ENCODE results near the gene GLDN. TPM values are rescaled to one million over a fixed set of nuclear protein-coding genes. Genes with fewer than 3 reads are reported as not detected.

The GLDN gene
- total and polyA plus RNA-seq, 2 of the 4 experiments (the other 2 are of a cell fraction), result under 0.01 TPM; not detected in 1

GRCh38 chr15:51348688-51349087 is 7.2 kb downstream of the GLDN start:
- ChIA-PET CTCF (no interaction called here), POLR2A (ENCODE audit: unreplicated experiment) (no interaction called here)
- H4K91ac ChIP-seq (ENCODE audit: insufficient read depth, low read depth, low read length), result no peak overlapping the region
- no CpG with 5 or more reads among the region's 5 CpGs for WGBS, 2 experiments (ENCODE audit: extremely low coverage in 2 of 2, insufficient read length in 1 of 2)
- H3K14ac ChIP-seq (replicated peaks; ENCODE audit: low read depth, low read length), result no peak overlapping the region
- no peaks in the 10 kb centered on the region for H3K36me3 ChIP-seq (ENCODE audit: control insufficient read depth, insufficient read depth, low read length)
- no peaks in the 10 kb centered on the region for H4K20me1 ChIP-seq (ENCODE audit: insufficient read depth, low read length)
- H3K9me3 ChIP-seq (ENCODE audit: control insufficient read depth, insufficient read depth, low read length), result no peaks in the 10 kb centered on the region
- H2BK20ac ChIP-seq (ENCODE audit: low read depth, low read length), result no peak overlapping the region
- no peak overlapping the region for H3K4ac ChIP-seq (ENCODE audit: low read depth, low read length)
- no peak overlapping the region for H3K4me2 ChIP-seq (ENCODE audit: low read depth, low read length)
- in situ Hi-C loops (cut with MboI; ENCODE audit: low sequenced_read_pairs) (no loop called here), intact Hi-C loops (cut with micrococcal nuclease) (no loop called here), dilution Hi-C loops (cut with HindIII; ENCODE audit: low sequenced_read_pairs, unreplicated experiment) (no loop called here)
- TF ChIP-seq ELK1 (IDR thresholded peaks at IDR 0.05; ENCODE audit: borderline replicate concordance, low read depth, low read length) (no peak), USF2 (IDR thresholded peaks at IDR 0.05; ENCODE audit: low read depth, low read length) (no peak), FOS (IDR thresholded peaks at IDR 0.05; ENCODE audit: low read depth, low read length) (no peak), CEBPB (IDR thresholded peaks at IDR 0.05; ENCODE audit: low read depth, low read length) (no peak), MXI1 (IDR thresholded peaks at IDR 0.05; ENCODE audit: borderline replicate concordance, low read depth, low read length) (no peak), RAD21 (IDR thresholded peaks at IDR 0.05; ENCODE audit: low read length) (no peak), NFE2L2 (IDR thresholded peaks at IDR 0.05; ENCODE audit: low read depth, low read length) (no peak), MAZ (IDR thresholded peaks at IDR 0.05; ENCODE audit: borderline replicate concordance, low read depth, low read length) (no peak), BHLHE40 (IDR thresholded peaks at IDR 0.05; ENCODE audit: low read depth, low read length) (no peak), RFX5 (IDR thresholded peaks at IDR 0.05; ENCODE audit: low read depth, low read length) (no peak), RCOR1 (IDR thresholded peaks at IDR 0.05; ENCODE audit: insufficient replicate concordance, low read length) (no peak)
- H3K27ac ChIP-seq (ENCODE audit: insufficient read depth, low read length), result no peak overlapping the region
- H3K27me3 ChIP-seq (ENCODE audit: control insufficient read depth, insufficient read depth, low read length), result peaks cover 35% of the 10 kb centered on the region
- H3K18ac ChIP-seq (ENCODE audit: low read depth, low read length), result no peak overlapping the region
- no TSS peak for BruUV-seq (replicated peaks)
- H2BK120ac ChIP-seq (ENCODE audit: low read depth, low read length), result no peak overlapping the region
- no peak overlapping the region for H3K4me3 ChIP-seq (ENCODE audit: insufficient read depth, low read depth, low read length)
- ATAC-seq (ENCODE audit: low read depth), result no peak
- DNase-seq, result no peak
- no peak overlapping the region for H4K5ac ChIP-seq (ENCODE audit: low read depth, low read length)
- no peak overlapping the region for H3K23ac ChIP-seq (ENCODE audit: low read depth, low read length)
- no peak overlapping the region for H2AK5ac ChIP-seq (ENCODE audit: low read depth, low read length)
- H2BK5ac ChIP-seq (ENCODE audit: low read depth, low read length, poor library complexity, severe bottlenecking), result no peak overlapping the region
- no peak overlapping the region for H2BK15ac ChIP-seq (ENCODE audit: low read depth, low read length)
- no peaks in the 10 kb centered on the region for H3K79me1 ChIP-seq (ENCODE audit: low read depth in 1 of 2, low read length in 2 of 2)
- no peaks in the 10 kb centered on the region for H3K4me1 ChIP-seq (ENCODE audit: control insufficient read depth, insufficient read depth, low read length)
- no peak overlapping the region for H3K56ac ChIP-seq (ENCODE audit: extremely low read depth, insufficient read depth, low read length)
- H4K8ac ChIP-seq (ENCODE audit: low read depth in 2 of 2, low read length in 2 of 2), result no peak overlapping the region
- no peak overlapping the region for H3K9ac ChIP-seq (ENCODE audit: low read depth, low read length)
- no peak overlapping the region for H2AK9ac ChIP-seq (replicated peaks; ENCODE audit: low read depth, low read length, poor library complexity)
- H3K9me1 ChIP-seq (ENCODE audit: insufficient read depth, low read length), result no peaks in the 10 kb centered on the region
- H2AFZ ChIP-seq (replicated peaks; ENCODE audit: low read length, poor library complexity), result no peak overlapping the region
